Measurements from ENCODE around the gene TRIM62.
"Not testable (repeated sequence)": the region's sequence is repeated elsewhere in the genome, so short reads cannot be mapped to it uniquely, and the experiment has no call there.

Gene TRIM62

GRCh38 chr1:33133478-33134105 lies 48.3 kb downstream of the TRIM62 start:
- DNase-seq (ENCODE audit: low spot score) = no peak

GRCh38 chr1:33132549-33132948 lies 49.3 kb downstream of the TRIM62 start:
- no peak for DNase-seq (ENCODE audit: low spot score)

DNA sequence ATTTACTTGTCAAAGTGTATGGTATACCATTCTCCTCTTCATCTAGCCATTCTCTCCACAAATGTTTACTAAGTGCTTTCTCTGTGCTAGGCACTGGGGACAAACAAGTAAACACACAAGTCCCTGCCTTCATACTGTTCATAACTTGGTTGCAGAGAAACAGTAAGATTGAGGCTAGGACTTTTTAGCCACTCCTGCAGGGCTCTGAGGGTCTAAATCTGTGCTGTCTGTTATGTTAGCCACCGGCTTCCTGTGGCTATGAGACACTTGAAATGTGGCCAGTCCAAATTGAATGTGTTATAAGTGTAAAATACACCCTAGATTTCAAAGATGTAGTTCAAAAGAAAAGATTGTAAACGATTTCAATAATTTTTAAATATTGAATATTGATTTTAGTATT lies 50.7 kb downstream of the TRIM62 start:
- DNase-seq (ENCODE audit: low spot score) = no peak

- DNase-seq (ENCODE audit: low spot score) = no peak
Observed at GRCh38 chr1:33130297-33130696, 51.5 kb downstream of the TRIM62 start.

GRCh38 chr1:33128781-33129180 lies 53.1 kb downstream of the TRIM62 start:
- no peak for DNase-seq (ENCODE audit: low spot score)

DNA sequence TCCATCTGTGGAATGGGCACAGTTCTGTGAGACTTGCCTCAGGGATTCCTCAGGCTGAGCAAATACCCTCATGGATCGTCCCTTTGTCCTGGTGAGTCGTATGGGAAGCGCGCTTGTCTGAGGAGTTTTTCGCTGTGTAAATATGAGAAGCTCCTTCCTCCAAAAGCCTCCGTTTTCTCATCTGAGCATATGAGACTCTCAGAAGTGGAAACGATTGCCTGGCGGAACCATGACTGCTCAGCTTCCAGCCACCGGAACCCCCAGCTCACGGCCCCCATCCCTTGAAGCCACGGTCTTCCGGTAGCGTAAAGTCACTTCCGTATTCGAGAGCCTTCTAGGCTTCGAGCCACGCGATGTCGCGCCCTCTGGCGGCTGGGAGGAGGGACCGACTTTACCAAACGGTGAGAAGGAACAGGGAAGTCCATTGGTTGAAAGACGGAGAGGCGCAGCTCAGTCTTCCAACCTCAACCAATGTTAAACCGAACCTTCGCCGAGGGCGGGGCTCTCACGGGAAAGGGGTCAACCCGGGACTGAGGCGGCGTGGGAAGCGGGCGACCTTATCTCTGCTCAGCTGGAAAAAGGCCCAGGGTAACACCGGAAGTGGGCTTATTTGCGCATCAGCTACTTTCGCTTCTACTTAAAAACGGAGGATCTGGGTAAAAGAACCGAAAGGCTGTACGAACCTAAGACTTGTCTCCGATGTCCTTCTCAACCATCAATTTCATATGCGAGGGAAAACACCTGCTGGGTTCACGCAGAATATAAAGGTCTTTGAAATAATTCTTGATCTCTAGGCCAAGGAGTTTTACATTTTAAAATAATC lies 54.6 kb downstream of the TRIM62 start:
- DNase-seq (ENCODE audit: low spot score) = peak; percentile 98

DNA sequence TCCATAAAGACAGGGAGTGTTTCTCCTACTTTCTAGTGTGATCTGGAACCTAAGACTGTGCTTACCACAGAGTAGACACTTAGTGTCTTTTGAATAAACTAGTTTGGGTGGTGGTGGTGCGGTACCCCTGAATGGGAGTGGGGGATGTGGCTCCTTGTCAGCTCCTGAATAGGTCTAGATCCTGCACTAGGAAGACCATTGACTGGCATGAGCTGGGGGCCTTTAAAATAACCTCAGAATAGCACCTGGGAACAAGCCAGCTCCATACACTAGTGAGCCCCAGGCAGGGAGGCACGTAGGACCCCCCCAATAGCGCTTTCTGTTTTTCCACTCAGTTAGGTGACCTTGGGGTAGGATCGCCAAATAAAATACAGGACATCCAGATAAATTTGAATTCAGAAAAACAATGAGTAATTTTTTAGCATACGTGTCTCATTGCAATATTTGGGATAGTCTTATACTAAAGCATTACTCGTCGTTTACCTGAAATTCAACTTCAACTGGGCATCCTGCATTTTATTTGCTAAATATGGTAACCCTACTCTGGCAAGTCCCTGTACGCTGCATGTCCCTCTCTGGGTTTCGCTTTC lies 55.3 kb downstream of the TRIM62 start:
- DNase-seq (ENCODE audit: low spot score) = peak; percentile 20

GRCh38 chr1:33124647-33125046 lies 57.2 kb downstream of the TRIM62 start:
- DNase-seq (ENCODE audit: low spot score) = not testable (repeated sequence)

DNA sequence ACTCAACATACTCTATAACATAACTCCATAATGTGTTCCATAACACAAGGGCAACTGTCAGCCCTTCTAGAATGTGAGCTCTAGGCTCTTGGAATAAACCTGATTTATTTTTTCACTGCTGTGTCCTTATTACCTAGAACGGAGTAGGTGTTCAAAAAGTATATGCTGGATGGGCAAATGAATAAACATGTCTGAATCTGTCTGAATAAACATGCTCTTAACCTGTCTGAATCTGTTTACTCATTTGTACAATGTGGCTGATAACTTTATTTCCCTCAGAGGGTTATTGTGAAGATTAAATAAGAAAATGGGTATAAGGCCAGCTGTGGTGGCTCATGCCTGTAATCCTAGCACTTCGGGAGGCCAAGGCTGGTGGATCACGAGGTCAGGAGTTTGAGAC lies 58.6 kb downstream of the TRIM62 start:
- DNase-seq (ENCODE audit: low spot score) = no peak

DNA sequence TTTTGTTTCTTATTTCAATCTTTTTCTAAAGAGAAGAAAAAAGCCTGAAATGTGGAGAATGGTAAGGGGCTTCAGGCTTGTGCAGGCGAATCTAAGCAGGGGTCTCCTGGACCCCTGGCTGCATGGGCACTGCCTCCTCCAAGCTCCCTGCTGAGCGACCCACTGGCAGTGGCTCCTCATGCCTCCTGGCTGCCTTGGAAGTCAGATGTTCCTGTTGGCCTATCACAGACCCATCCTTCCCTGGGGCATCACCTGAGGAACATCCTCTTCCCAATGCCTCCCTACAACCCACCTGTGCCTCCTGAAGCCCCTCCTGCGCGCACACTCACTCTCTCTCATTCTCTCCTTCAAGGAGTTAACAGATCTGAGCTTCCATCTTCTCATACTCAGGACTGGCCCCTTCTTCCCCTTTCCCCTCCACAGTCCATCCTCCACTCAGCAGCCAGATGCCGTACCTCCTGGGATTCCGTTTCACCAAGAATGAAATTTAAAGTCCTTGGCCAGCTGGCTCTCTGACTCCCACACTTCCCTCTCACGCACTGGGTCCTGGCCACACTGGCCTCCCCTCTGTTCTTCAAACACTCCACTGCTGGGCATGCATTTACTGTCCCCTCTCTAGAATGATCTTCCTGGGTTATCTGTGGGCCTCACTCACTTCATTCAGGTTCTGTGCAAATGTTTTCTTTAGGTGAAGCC lies 59.2 kb downstream of the TRIM62 start:
- no peak for DNase-seq (ENCODE audit: low spot score)

DNA sequence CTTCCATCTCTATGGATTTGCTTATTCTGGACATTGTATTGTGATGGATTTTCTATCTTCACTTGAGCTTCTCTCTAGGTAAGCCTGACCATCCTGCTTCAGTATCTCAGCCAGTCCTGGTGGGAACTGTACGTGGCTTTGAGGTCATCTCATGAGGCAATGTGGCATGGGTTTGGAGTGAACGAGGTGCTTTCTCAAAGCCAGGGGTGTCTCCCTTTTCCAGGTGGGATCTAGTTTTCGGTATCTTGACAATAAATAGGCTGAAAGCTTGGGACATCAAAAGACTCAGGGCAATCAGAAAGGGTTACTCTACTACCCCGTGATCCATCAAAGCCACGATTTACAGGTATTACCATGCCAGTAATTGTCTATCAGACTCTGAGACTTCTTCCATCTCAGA lies 60.1 kb downstream of the TRIM62 start:
- DNase-seq (ENCODE audit: low spot score) = no peak

DNA sequence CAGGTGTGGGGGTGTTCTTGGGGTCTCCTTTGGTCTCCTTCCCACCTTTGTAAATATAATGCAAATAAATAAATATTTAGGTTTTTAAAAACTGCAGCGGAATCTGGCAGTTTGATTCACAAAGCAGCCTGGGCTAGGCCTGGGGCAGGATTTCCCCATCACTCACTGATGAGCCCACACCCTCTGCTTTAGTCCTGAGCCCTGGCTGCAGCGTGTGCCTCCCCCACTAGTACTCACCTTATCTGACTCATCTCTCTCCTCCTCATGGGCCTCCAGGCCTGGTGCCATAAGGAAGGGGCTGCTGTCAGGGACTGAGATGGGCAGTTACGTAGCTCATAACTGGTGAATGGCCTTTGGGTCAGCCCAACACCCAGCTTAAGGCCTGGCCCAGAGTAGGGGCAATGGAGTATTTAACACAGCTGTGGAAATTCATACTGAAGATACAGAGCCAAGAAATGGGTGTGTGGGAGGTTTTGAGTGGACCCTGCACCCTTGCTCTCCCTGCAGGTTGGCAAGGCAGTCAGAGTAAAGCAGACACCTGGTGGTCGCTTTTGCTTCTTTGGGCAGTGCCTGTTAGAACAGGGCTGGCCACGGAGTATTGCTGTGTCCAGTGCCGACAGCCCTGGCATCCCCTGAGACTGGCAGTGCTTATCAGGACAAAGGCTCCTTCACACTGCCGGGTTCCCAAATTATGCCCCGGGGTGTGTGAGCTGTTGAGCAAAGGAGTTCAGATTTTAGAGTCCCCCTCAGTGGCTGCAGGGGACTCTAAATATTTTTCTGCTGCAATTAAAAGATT lies 61.2 kb downstream of the TRIM62 start:
- no peak for DNase-seq (ENCODE audit: low spot score)

DNA sequence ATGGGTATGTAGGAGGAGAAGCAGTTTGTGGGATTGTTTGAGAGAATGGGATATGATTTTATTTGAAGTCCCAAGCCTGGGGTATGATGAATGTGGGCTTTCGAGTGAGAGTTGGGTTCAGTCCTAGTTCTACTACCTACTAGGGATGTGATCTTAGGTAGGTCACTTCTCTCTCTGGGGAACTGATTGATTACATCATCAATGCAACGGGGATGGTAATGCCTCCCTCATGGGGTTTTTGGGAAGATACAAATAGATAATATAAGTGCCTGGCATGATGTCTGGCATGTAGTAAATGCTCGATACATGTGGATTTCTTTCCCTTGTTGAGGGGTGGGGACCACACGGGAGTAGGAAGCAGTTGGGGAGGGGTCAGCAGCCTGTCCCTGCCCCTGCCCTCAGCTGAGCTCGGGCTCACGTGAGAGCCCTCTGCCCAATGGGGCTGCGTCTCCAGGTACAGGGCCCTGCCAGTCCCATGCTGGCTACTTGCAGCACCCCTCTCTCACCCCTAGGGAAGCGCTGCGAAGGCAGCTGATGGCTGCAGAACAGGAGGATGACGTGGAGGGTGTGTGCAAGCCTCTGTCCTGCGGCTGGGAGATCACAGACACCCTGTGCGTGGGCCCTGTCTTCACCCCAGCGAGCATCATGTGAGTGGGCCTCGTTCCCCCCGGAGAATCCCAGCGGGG lies 62.2 kb downstream of the TRIM62 start:
- no peak for DNase-seq (ENCODE audit: low spot score)

DNA sequence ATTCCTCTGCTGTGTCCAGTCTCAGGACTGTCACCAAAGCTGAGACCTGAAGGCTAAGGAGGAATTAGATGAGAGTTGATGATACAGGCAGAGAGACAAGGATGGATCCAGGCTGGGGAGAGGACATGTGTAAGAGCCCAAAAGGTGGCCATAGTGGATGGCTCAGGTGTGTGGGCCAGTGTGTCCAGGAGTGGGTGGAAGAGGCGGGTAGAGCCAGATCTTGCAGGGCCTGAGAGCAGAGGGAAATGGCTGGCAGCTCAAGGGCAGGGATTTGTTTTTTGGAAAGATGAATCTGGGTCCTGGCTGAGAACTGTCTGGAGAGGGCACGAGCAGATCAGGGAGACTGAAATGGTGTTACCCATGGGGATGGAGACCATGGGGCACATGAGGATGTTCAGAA lies 62.8 kb downstream of the TRIM62 start:
- DNase-seq (ENCODE audit: low spot score) = no peak

- DNase-seq (ENCODE audit: low spot score) = no peak
Observed at GRCh38 chr1:33118274-33118673, 63.6 kb downstream of the TRIM62 start.

DNA sequence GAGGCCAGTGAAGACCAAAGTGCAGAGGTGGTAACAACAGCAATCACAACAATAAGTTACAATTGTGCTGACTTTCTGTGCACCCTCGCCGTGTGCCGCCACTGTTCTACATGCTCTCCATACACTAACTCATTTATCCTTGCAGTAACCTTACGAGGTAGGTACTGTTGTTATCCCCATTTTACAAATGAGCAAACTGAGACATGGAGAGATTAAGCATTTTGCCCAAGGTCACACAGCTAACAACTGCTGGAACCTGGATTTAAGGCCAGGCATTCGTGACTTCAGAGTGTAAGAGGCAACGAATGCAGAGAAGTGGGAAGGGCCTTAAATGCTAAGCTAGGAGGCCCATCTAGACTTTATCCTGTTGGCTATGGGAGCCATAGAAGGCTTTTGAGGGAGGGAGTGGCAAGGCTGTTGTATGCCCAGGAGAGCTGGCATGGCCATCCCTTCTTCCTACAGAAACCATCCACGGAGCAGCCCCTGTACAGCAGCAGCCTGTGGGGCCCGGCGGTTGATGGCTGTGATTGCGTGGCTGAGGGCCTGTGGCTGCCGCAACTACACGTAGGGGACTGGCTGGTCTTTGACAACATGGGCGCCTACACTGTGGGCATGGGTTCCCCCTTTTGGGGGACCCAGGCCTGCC lies 64.3 kb downstream of the TRIM62 start:
- no peak for DNase-seq (ENCODE audit: low spot score)

DNA sequence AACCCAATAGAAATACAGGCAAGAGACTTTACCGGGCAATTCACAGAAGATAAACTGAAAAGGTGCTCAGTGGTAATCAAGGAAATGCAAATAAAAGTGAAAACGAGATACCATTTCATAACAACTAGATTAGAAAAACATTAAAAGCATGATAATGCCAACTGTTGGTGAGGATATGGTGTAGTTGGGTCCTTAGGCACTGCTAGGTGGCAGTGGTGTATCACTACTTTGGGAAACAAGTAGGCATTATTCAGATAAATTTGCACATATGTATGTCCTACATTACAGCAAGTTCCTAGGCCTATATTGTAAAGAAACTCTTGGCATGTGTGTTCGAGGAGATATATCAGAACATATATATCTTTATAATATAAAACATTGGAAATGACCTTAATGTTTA lies 69.9 kb downstream of the TRIM62 start:
- no peak for DNase-seq (ENCODE audit: low spot score)

GRCh38 chr1:33110477-33110876 lies 71.4 kb downstream of the TRIM62 start:
- DNase-seq (ENCODE audit: low spot score) = no peak

DNA sequence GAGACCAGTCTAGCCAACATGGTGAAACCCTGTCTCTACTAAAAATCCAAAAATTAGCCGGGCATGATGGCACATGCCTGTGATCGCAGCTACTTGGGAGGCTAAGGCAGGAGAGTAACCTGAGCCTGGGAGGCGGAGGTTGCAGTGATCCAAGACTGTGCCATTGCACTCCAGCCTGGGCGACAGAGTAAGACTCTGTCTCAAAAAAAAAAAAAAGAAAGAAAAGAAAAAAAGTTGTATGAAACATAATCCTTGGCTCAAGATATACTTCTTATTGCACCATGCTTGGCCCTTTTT lies 81.8 kb downstream of the TRIM62 start:
- not testable (repeated sequence) for DNase-seq (ENCODE audit: low spot score)

DNA sequence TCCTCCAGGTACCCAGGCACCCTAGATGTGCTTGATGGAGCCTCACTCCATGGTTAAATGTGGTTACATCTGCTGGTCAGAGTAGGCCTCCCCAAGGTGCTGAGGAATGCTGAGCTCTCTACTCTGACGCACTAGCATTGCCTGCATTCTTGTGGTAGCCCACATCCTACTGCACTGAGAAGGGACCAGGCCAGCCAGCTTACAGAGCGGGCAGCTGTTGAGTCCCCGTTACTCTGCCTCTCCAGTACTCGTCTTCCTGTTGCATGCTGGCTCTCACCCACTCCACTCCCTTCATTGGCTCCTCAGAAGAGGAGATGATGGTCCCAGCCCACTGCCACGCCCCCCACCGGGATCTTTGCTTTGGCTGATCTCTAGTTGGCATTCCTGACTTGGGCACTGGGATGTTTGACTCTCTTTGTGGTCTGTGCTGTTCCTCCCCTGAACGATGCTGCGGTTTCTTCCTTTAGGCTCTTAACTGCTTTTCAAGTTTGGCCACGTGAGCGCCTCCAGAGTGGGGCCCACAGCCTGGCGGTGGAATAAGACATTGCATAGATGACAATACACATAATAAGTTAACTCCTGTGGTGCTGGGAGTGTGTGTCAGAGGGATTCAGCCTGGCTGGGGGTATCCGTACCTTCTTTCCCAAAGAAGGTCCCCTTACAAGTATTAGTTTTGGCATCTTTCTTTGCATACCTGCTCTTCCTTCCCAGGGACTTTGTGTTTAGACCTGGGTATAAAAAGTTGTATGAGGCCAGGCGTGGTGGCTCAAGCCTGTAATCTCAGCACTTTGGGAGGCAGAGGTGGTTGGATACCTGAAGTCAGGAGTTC lies 82.3 kb downstream of the TRIM62 start:
- DNase-seq (ENCODE audit: low spot score) = no peak

All from globus pallidus (tissue), 1 donor.